Activated CD8-positive, alpha-beta memory T cell treated with anti-CD3 and anti-CD28 coated beads, Interleukin-2, amount 50 U/mL, for 24 hours (primary cell): Measurements from ENCODE around the gene VEGFC.

Source experiments
- DNase-seq: peaks from one replicate; pipeline ENCODE4 v3.0.0-alpha.2; 2020; ENCODE audit errors: extremely low read depth

Gene VEGFC

GRCh38 chr4:176680668-176681180 lies 112.0 kb downstream of the VEGFC start:
- DNase-seq, result no peak

DNA sequence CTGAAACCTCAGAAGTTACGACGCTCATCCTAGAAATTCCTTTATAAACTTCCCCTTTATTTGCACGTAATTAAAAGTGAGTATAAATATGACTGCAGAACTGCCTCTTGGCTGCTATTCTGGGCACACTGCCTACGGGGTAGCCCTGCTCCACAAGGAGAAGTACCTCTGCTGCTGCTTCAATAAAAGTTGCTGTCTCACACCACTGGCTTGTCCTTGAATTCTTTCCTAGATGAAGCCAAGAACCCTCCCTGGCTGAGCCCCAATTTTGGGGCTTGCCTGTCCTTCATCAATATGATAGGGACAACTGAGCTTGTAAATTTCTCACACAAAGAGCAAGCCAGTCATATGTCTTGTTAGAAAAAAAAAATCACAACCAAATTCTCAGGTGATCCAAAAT lies 115.8 kb downstream of the VEGFC start:
- DNase-seq, result no peak

DNA sequence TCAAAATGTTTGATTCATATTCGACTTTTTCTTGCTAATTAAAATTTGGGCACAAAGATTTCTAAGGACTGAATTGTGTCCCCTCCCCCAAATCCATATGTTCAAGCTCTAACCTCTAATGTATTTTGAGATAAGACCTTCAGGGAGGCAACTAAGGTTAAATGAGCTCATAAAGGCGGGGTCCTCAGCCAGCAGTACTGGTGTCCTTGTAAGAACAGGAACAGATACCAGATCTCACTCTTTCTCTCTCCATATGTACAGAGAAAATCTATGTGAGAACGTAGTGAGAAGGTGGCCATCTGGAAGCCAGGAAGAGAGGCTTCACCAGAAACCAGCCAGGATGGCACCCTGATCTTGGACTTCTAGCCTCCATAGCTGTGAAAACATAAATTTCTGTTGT lies 116.9 kb downstream of the VEGFC start:
- DNase-seq, result no peak

DNA sequence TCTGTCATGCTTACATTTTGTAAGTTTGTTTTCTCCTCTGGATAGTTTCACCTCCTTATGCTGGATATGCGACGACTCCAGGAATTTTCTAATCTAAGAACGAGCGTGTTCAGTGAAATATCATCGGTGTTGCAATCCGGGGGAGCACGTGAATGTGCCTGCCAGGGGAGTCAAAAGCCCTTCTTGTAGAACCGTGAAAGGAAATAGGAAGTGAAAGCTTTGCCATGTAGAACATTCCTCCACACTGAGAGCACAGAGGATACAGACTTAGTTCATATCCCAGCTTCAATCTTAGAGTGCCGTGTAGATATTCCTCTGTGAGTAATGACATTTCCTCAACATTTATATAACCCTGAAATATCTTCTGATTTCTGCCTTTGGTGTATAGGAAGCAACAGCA lies 121.2 kb downstream of the VEGFC start:
- DNase-seq, result no peak

GRCh38 chr4:176668324-176668723 lies 124.4 kb downstream of the VEGFC start:
- DNase-seq, result no peak

- DNase-seq, result no peak
Measured at GRCh38 chr4:176664964-176665363, 127.8 kb downstream of the VEGFC start.

- DNase-seq, result no peak
Measured at GRCh38 chr4:176660561-176660960, 132.2 kb downstream of the VEGFC start.

- DNase-seq, result no peak
Measured at GRCh38 chr4:176656108-176656507, 136.6 kb downstream of the VEGFC start.

GRCh38 chr4:176654565-176655216 lies 138.0 kb downstream of the VEGFC start:
- DNase-seq, result no peak

DNA sequence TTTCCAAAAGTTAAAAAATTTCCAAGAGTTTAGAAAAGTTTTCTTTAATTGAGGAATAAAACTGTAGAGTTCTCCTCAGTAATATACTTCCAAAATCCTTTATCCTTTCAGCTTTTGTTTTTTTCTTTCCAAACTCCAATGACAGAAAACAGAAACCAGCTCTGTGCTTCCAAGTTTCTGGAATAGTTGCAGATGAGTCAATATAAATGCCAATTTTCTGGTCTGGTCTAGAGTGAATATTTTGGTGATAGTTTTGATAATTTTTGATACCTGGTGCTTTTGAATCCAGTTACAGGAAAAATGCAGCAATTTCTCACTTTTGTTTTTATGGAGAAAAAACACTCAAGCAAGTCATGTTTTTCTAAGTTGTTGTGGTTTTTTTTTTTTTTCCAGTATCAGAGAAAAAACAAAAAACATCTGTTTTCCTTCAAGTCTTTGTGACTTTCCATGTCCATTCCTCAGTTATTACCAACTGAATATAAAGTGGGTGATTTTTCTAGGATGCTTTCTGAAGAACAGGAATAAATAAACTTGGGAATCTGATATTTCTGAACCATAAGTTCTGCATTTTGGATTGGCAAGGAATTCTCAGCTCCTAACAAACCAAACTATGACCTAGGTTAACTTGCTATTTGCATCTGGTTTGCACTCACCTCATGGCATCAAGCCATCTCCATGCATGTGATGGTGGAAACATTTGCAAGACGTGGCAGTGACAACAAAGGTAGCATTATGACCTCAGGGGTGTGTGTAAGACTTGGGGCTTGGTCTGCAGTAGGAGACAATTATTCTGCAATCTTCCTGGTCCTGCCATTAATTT lies 139.1 kb downstream of the VEGFC start:
- no peak for DNase-seq

DNA sequence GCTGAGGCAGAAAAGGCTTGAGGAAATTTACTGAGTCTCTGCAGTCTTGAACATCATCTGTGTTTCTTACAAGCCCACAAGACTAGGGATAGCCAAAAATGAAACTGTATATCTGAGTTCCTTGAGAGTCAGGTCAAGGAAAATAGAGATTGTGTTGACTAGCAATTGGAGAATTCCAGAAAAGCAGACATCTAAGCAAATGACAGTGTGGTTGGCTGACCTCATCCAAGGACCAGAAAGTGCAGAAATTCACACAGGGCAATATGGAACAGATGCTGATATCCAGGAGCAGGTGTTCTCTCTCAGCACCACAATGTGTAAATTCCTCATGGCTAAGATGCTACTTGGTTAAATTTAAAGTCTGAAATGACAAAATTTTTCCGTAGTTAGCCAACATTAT lies 146.4 kb downstream of the VEGFC start:
- no peak for DNase-seq

- DNase-seq, result no peak
Measured at GRCh38 chr4:176645246-176645960, 147.3 kb downstream of the VEGFC start.

GRCh38 chr4:176642472-176642871 lies 150.2 kb downstream of the VEGFC start:
- DNase-seq, result no peak

DNA sequence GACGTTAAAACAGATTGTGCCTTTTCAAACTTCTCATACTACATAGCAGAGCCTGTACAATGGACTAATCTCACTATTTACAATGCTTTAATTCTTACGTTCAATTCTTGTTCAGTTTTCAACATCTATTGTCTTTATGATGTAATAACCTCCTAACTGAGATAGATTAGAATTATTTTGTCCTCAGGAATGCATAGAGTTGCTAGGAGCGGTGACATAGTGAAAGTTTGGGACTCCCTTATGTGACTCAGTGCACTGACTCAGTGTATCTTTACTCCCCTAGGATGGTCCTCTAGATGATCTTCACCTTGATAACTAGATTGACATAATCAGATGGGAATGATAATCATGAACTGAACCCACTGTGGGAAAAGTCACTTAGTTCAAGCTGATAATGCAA lies 151.5 kb downstream of the VEGFC start:
- no peak for DNase-seq

DNA sequence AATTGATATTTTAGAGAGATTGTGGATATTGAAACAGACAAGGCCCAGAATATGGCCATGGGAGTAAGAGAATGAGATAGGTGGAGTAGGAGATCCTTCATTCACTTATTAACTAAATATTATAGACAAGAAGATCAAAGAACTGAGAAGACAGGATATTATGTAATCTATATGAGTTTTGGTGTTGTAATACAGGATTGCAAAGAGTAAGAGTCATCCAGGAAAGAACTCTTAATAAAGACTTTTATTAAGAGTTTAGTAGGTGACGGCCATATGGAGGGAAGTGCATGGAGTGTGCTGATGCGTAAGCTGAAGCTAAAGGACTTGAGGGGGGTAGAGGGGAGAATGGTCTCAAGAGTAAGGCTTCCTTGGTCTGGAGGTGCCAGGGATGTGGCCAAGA lies 153.7 kb downstream of the VEGFC start:
- no peak for DNase-seq

- no peak for DNase-seq
Measured at GRCh38 chr4:176636292-176636691, 156.4 kb downstream of the VEGFC start.

DNA sequence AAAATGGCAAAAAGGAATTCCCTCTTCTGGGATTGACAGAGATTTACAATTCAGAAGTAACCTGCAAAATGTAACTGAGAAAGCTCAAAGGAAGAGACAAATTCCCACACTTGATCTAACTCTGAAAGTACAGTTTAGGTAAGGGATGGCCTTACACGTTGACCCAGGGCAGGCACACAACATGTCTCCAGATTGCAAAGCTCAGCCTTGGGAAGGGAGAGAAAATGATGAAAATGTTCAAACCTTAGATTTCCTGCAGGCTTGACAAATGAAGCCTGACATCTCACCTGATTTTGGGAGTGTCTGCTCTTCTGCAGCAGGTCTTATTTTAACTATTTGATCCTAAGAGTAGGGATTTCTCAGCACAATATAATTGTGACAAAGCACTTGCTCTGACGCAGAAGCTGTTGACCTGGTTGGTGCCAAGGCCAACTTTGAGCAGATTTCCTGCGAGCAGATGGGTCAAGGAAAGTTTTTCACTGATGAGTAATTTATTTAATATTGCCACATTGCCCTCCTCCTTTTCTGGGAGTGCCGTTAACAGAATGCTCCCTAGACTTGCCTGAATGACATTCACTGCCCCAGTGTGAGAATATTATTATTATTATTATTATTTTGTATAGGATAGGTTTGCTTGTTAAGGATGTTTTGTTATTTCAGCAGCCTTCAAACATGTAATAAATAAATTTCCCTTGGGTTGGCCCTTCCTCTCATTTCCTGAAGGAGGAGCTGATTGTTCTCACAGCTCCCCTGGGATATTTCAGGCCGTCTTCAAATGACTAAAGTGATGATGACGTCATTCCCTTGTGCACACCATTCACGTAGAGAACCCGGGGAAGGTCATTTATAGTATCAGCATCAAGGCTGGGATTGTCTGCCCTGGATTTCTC lies 157.1 kb downstream of the VEGFC start:
- DNase-seq, result no peak
